NCI-H524 (cell line): ENCODE data around the gene VSIG4.
"Not testable (repeated sequence)": the region's sequence is repeated elsewhere in the genome, so short reads cannot be mapped to it uniquely, and the experiment has no call there.

Experiments
- DNase-seq, 2 experiments: peaks; one replicate each; lab custom pipeline; 2025; lab: John Stamatoyannopoulos, UW

The VSIG4 gene

GRCh38 chrX:66039944-66040343 lies at the start of gene VSIG4:
Gene VSIG4, minus strand, starts transcription at chrX:66040080. Its CDS starts 82 bp downstream, at chrX:66039998.
- DNase-seq, result no peak

- no peak for DNase-seq
Measured at GRCh38 chrX:66076801-66077200, 36.9 kb upstream of the VSIG4 start.

GRCh38 chrX:66074920-66075879 lies 35.3 kb upstream of the VSIG4 start:
- DNase-seq, result no peak

GRCh38 chrX:66071126-66071525 lies 31.2 kb upstream of the VSIG4 start:
- no peak for DNase-seq

- DNase-seq, result no peak
Measured at GRCh38 chrX:66064261-66064660, 24.4 kb upstream of the VSIG4 start.

- not testable (repeated sequence) for DNase-seq
Measured at GRCh38 chrX:66057019-66057418, 17.1 kb upstream of the VSIG4 start.

- DNase-seq, result no peak
Measured at GRCh38 chrX:66054978-66055377, 15.1 kb upstream of the VSIG4 start.

- no peak for DNase-seq
Measured at GRCh38 chrX:66053414-66053813, 13.5 kb upstream of the VSIG4 start.

- DNase-seq, result no peak
Measured at GRCh38 chrX:66051980-66052379, 12.1 kb upstream of the VSIG4 start.

- no peak for DNase-seq
Measured at GRCh38 chrX:66050140-66050569, 10.3 kb upstream of the VSIG4 start.

- DNase-seq, result no peak
Measured at GRCh38 chrX:66049056-66049455, 9.2 kb upstream of the VSIG4 start.

GRCh38 chrX:66046612-66047235 lies 6.8 kb upstream of the VSIG4 start:
- DNase-seq, result no peak

- no peak for DNase-seq
Measured at GRCh38 chrX:66045894-66046293, 6.0 kb upstream of the VSIG4 start.

- DNase-seq, result no peak
Measured at GRCh38 chrX:66043584-66043983, 3.7 kb upstream of the VSIG4 start.

- DNase-seq, result no peak
Measured at GRCh38 chrX:66042307-66043077, 2.6 kb upstream of the VSIG4 start.

- DNase-seq, result no peak
Measured at GRCh38 chrX:66038115-66038514, 1.8 kb downstream of the VSIG4 start.

- DNase-seq, result no peak
Measured at GRCh38 chrX:66036231-66036630, 3.6 kb downstream of the VSIG4 start.

GRCh38 chrX:66035667-66036066 lies 4.2 kb downstream of the VSIG4 start:
- DNase-seq, result no peak

GRCh38 chrX:66030505-66031317 lies 9.2 kb downstream of the VSIG4 start:
- DNase-seq, result no peak

- DNase-seq, result no peak
Measured at GRCh38 chrX:66028936-66029335, 10.9 kb downstream of the VSIG4 start.

GRCh38 chrX:66024570-66024969 lies 15.3 kb downstream of the VSIG4 start:
- DNase-seq, result no peak

GRCh38 chrX:66024092-66024467 lies 15.8 kb downstream of the VSIG4 start:
- no peak for DNase-seq
